Stimulated activated CD4-positive, alpha-beta T cell treated with anti-CD3 and anti-CD28 coated beads, TNF-alpha, amount 100 ng/mL, for 24 hours (primary cell): ENCODE measurements around the gene FBP2.
"Not testable (repeated sequence)": the region's sequence is repeated elsewhere in the genome, so short reads cannot be mapped to it uniquely, and the experiment has no call there.

ENCODE experiments used
- DNase-seq, 3 experiments: peaks; one replicate each; pipeline ENCODE4 v3.0.0-alpha.2; 2020; ENCODE audit warnings: low read depth in 3 of 3

FBP2 gene

DNA sequence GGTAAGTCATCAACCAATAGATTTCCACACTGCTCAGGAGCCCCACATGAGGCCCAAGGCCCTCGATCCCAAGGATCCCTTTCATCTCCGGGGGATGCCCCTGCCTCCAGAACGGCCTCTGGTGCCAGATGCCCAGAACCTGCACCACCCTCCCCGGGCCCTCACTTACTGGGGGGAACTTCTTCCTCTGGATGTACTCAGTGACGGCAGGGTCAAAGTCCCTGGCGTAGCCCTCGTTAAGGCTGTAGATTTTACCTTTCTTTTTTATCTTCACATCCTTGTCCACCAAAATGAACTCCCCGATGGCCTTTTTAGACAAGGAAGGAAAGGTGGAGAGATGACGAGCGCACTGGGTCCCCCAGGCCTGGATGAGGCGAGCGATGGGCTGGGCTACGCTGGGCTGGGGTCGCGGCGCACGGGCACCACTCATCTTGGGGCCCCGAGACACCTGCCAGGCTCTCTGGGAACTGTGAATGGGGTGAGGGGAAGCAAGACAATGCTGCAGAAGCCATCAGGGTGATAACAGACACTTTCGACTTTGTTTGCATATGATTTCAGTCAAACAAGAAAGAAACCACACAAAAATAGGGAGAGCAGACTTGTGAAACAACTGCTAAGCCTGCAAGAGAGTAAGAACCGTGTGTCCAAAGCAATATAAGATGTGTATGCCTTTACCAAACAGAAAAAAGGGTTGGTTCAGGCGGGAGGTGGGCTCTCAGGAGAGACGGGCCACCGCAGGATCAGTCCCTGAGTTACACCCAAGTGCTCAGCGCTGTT lies 13.2 kb upstream of the FBP2 start:
- DNase-seq = no peak

DNA sequence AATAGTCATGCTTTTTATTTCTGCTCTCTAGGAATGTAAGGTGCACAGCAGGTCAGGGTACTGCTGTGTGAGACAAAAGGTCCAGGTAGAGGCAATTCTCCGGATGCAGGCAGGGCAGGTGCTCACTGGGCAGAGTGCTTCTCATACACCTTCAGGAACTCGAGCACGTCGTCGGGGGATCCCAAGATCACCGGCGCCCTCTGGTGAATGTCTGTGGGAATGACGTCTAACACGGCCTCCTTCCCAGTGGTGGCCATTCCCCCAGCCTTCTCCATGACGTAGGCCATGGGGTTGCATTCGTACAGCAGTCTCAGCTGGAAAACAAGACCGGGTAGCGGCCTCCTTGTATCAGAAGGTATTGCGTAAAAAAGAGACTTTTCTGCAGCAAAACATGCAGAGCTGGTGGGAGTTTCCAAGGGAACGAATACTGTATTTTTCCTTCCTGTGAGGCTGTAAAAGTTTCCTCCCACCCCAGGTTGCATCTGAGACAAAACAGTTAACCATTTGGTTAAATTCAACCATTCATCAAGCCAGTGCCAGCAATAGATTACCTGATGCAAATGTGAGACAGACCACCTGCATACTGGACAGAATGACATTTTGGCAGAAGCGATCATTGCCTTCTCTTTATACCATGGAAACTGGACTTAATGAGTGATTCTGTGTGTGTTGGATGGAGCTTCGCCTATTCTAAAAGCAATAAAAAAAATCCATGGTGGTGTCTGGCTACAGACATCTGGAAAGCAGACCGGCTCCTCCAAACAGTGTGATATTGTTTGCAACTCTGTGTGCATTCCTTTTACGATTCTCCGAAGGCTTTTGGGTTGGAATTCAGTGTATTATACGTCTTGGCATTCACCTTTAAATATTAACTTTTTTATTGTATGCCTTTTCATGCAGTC lies 9.9 kb upstream of the FBP2 start:
- DNase-seq = peak; percentile 46 to 74 (median 61)

DNA sequence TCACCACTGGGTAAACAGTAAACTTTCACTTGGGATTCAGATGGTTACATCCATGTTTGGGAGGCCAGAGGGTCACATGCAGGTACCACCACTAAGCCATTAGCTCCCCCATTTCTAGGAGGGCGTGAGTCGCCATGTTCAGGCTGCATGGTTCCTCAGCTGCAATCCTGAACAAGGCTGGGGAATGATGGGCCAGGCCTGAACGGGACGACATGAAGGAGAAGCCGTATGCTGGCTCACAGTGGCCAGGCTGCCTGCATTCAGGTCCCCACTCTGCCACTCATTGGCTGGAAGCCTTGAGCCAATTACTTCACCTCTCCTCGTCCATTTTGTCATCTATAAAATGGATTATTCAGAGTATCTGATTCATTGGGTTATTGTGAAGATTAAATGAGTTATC lies 9.0 kb upstream of the FBP2 start:
- DNase-seq = no peak

DNA sequence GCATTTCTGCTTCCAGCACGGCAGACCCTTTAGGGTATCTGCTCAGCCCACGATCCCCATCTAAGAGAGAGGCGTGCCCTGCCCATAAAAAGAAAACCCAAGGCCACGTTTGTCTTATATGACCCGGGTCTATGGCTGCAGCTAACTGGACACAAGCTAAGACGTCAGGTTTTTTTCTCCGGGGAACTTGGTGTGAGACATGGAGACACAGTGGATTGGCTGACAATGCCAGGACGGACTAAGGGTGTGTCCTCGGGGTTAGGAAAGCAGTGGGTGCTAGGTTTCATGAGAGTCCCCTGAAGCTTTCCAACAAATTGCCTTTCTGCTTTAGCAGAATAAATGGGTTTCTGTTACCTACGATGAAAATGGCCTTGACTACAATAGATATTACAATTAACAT lies 7.1 kb upstream of the FBP2 start:
- DNase-seq = no peak

DNA sequence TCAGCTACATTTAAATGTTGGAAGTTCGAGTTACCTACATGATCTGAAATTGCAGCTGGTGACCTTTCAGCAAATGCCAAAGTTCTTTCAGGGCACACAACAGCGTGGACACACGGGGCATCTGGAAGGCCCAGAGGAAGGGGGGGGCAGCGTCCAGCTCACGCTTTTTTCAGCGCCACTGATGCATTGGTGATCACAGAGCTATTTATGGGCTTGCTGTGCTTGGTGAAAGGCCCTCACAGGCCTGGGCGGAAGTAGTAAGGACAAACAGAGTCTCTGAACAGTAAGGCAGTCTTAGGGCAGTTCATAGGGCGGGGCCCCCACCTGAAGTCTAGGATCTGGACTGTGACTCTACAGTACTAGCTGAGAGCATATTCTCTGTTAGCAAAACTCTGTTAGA lies 6.6 kb upstream of the FBP2 start:
- no peak for DNase-seq

DNA sequence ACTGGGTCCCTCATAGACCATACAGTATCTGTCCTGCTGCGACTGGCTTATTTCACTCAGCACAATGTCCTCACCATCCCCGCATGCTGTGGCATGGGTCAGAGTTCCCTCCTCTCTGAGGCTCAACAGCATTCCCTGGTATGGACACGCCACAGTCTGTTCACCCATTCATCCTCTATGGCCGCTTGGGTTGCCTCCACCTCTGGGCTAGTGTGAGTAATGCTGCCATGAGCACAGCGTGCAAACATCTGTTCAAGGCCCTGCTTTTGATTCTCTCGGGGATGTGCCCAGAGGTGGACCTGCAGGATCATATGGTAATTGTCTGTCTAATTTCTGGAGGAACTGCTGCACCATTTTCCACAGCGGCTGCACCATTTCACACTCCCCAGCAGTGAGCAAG lies 5.5 kb upstream of the FBP2 start:
- DNase-seq = no peak

DNA sequence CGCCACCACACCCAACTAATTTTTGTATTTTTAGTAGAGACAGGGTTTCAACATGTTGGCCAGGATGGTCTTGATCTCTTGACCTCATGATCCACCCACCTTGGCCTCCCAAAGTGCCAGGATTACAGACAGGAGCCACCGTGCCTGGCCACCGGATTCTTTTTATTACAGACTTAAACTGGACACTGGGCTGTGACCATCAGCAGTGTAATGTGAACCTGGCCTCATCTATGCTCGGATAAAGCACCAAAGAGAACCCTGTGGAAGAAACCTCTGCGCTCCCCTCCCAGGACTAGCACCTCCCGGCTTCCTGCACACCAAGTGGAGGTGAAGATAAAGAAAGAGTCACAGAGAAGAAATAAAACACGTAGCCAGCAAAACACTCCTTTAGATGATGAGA lies 941 bp downstream of the FBP2 start:
- DNase-seq = not testable (repeated sequence)

DNA sequence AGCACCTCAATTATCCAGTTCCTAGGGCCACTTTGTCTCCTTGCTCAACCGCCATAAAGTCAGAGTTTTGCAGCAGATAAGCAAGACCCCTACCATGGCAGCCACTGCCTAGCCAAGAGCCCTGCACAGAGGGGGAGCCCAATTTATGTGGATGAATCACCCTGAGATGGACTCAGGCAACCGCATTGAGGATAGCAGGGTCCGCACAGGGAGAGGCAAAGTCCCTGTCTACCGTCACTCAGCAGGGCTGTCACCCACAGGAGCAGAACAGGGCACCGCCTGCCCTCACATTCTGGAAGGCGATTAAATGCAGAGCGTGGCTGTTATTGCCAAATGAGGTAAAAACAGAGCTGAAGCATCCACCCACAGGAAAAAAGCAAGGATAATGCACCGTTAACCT lies 1.7 kb downstream of the FBP2 start:
- DNase-seq = no peak

DNA sequence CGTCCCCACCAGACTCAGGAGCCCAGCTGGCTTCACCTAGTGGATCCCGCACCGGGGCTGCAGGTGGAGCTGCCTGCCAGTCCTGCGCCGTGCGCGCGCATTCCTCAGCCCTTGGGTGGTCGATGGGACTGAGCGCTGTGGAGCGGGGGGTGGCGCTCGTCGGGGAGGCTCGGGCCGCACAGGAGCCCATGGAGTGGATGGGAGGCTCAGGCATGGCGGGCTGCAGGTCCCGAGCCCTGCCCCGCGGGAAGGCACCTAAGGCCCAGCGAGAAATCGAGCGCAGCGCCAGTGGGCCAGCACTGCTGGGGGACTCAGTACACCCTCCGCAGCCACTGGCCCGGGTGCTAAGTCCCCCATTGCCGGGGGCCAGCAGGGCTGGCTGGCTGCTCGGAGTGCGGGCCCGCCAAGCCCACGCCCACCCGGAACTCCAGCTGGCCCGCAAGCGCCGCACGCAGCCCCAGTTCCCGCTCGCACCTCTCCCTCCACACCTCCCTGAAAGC lies 2.5 kb downstream of the FBP2 start:
- DNase-seq = not testable (repeated sequence)

DNA sequence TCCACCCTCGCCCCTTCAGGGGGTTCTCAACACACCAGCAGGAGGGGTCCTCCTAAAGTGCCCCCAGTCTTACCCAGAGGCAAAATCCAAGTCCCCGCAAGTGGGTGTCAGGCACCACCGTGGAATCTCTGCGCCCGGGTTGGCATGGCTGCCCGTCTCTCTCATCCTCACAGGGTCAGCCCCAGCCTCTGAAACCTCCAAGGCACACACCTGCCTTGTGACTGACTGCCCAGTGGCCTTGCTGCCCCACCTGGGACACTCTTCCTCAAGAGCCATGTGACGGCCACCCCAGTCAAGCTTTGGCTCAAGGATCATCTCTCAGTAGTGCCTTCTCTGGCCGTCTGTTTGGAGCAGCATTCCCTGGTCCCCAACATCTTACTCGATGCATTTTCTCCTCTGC lies 4.9 kb downstream of the FBP2 start:
- no peak for DNase-seq

DNA sequence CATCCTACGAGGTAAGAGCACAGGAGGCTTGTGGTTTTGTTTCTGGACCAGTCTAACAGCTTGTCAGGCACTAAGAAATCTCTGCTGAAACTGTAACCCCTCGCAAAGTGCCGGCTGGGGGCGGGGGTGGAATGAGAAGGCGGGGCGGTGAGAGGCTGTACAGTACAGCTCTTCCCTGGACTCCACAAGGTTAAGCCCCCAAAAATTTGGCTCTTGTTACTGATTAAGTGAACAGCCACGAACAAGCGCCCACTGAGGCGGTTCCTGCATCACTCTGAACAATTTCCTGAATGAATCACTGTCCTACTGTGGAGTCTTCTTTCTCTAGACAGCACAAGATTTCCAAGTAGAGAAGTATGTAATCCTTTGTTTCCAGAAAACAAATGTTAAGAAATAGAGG lies 6.8 kb downstream of the FBP2 start:
- no peak for DNase-seq

DNA sequence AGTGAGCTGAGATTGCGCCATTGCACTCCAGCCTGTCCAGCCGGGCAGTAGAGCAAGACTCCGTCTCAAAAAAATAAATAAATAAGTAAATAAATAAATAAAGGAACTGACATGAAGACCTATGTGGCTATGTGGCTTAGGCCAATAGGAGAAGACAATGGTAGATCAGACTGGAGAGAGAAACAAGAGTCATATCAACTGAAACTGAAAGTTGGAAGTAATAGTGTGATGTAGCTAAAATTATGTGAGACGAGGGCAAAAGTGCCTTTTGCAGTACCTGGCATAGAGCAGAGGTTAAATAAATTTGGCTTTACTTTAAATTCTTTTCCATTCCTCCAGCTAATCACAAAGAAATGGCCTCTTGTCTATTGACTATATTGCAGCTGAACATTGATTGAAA lies 7.3 kb downstream of the FBP2 start:
- no peak for DNase-seq

DNA sequence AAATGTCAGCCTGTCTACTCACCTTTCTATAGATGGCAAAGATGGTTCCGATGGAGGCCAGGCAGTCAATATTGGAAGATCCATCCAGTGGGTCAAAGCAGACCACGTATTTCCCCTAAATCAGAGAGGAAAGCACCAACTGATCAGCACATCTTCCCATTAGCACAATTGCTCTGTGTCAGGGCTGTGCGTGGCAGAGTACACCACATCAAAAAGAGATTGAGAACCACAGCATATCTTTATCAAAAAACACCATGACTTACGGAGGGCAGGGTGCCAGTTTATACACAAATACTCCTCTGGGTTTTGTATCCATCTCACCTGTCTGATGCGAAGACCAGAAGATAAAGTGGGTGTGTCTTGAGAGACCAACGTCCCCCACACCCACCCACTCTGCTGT lies 9.1 kb downstream of the FBP2 start:
- no peak for DNase-seq

DNA sequence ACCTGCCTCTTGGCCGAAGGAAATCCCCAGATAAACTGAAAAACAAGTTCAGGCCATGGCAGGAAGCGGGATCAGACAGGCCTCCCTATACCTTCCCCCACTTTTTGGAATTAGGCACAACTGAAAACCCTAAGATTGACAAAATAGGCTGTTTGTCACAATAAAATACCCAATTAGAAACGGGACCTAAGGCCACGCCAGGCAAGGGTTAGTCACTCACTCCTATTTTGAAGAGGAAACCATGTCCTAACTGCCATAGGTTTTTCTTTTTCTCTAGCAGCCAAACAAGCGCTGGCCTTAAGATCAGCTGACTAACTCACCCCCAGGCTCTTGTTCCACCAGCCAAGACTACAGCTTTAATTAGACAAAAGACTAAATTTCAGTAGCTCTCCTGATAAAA lies 11.9 kb downstream of the FBP2 start:
- DNase-seq = no peak

DNA sequence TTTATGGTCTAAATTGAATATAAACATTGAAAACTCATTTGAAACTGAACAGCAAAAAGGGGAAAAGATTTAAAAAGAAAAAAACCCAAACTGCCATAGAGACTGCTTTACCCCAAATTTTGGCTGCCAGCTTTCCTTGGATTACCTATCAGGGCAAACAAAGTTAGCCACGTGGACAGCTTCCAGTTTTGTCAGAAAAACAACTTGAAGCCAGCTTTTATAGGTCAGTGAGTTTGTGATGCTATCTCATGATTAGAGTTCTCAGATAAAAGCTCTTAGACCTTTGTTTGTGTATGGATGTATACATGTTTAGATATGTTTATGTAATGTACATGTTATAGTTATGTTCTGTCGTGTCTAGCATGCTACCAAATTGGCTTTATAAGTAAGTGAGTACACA lies 16.1 kb downstream of the FBP2 start:
- DNase-seq = no peak

DNA sequence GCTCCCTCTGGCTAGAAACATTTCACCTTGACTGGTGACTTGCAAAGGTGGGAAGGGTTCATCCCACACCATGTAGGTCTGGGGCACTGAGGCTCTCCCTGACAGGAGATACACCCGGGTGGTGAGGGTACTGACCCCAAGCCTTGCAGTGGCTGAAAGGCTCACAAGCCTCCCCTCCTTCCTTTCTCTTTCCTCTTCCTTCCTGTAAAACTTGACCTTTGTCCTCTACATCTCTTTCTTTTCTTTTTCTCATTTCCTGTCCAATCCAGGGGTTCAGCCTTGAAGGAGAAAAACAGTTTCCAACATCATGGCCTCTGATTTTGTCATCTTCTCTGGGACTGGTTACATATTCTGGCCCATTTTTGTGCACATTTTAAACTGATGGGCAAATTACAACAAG lies 16.6 kb downstream of the FBP2 start:
- DNase-seq = no peak

DNA sequence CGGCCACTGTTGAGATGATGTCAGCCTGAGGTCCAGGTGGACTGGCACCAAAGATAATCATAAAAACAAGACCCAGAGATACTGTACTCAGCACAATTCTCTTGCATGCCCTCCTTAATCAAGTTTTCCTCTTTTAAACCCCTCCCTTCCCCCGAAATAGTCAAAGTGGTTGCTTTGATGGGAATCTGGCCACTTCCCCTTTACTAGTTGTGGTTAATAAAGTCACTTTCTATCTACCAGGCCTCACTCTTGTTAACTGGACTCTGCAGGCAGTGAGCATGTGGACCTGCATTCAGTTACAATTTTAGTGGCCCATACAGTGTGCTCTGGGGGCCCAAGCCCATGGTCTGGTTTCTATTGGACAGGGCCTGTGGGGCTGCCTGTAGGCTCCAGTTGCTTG lies 17.5 kb downstream of the FBP2 start:
- DNase-seq = no peak

DNA sequence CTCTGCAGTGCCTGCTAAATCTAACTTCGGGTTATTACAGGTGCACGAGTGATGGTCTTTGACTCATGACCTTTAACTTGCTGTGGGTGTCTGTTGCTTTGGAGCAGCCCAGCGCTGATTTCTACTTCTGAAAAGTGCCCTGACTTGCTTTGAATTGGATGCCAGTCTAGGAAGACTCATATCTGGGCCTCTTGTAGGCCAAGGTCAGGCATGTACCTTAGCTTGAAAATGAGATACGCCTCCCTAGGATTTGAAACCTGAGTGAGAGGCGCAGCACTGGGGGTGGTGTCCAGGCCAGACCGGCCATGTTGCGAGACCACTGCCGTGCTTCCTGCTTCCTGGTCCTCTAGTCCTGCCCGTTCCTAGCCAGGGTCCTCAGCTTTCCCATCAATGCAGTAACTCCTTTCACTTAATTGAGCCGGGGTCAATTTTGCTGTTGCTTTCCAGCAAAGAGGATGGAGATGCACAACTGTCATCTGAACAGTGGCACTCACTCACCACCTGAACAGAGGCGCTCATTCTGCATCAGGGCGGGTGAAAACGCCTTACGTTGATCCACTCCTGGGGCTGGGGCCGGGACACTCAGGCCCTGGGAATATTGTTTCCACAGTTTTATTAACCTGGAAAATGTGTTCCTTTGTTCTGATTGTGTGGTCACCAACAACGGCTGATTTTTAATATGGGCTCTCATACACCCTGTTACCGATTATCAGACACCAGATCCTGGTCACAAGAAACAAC lies 24.5 kb downstream of the FBP2 start:
- DNase-seq = no peak

DNA sequence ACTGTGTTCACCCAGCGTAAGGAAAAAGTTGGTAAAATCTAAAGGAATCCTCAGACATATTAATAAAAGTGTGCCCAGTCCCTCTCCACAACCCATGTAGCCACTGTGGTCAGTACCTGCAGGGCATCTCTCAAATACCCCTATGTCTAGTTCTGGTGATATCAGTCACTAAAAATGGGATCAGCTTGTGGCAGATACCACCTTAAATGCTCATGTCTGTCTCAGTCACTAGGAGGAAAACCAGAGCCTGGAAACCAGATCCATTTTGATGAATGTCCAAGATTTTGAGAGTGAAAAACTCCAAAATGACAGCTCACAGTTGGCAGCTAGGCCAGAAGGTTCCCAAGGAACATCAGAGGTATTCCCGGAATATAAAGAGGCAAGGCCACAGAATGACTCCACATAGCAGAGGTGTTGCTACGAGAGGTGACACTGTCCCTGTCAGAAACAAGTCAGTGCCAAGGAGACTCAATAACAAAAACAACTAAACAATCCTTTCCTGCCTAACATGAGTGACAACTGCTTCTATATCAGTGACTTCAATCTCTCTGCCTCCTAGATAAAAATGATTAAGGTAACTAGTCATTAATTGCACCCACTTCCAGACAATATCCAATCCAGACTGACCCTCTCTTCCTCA lies 25.3 kb downstream of the FBP2 start:
- no peak for DNase-seq

DNA sequence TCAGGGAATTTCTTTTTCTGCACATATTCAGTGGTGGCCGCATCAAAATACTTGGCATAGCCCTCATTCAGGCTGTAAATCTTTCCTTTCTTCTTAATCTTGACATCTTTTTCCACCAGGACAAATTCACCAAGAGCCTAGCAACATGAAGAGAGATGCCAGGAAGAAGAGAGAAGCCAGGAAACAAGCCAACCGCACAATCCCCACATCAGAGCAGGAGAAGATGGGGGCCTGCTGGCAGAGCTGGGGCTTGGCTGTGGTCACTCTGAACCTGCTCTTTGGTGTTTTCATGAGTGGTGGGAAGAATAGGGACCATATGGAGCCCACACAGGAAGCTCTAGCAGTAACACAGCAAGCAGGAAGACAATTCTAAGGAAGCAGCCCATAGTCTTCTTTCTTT lies 26.4 kb downstream of the FBP2 start:
- no peak for DNase-seq

DNA sequence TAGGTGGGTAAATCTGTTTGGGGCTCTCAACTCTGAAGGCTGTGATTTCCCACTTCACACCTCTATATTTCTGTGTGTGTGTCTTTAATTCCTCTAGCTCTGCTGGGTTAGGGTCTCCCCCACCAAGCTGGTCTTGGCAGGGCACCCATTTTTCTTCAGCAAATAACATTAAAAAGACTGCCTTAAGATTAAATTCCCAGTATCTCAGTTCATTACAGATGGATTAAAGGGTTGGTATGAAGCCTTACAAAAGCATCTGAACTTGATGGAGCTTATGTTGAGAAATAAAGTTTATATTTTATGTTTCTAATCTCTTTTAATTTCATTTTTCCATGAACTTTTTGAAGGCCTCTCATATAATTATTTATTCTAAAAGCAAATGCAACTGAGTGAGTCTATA lies 27.1 kb downstream of the FBP2 start:
- DNase-seq = no peak

DNA sequence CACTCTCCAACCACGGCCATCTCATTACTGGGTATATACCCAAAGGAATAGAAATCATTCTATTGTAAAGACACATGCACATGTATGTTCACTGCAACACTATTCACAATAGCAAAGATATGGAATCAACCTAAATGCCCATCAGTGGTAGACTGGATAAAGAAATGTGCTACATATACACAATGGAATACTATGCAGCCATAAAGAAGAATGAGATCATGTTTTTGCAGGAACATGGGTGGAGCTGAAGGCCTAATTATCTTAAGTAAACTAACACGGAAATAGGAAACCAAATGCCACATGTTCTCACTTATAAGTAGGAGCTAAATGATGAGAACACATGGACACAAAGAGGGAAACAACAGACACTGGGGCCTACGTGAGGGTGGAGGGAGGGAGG lies 29.3 kb downstream of the FBP2 start:
- DNase-seq = not testable (repeated sequence)
